GM21423 (cell line): Measurements from ENCODE around the gene FTCD.

Source experiments
- ATAC-seq: cut with Tn5 transposase; IDR thresholded peaks from one replicate; pipeline ENCODE4 v1.9.1; 2021; ENCODE audit warnings: mild to moderate bottlenecking, moderate library complexity; ENCODE audit not compliant: unreplicated experiment

FTCD gene

GRCh38 chr21:46124083-46124925, 31.1 kb downstream of the FTCD start:
- ATAC-seq: no peak

- ATAC-seq: no peak
Measured at GRCh38 chr21:46122758-46123683, 32.4 kb downstream of the FTCD start.

GRCh38 chr21:46122237-46122671, 33.1 kb downstream of the FTCD start:
- ATAC-seq: no peak

GRCh38 chr21:46121286-46122221, 33.8 kb downstream of the FTCD start:
- ATAC-seq: no peak

GRCh38 chr21:46120301-46121285, 34.8 kb downstream of the FTCD start:
- no peak for ATAC-seq

GRCh38 chr21:46119637-46120271, 35.6 kb downstream of the FTCD start:
- no peak for ATAC-seq

GRCh38 chr21:46119144-46119636, 36.2 kb downstream of the FTCD start:
- ATAC-seq: no peak

- ATAC-seq: no peak
Measured at GRCh38 chr21:46118316-46119143, 36.8 kb downstream of the FTCD start.

GRCh38 chr21:46117586-46118315, 37.6 kb downstream of the FTCD start:
- ATAC-seq: no peak

GRCh38 chr21:46116776-46117585, 38.4 kb downstream of the FTCD start:
- no peak for ATAC-seq

- ATAC-seq: no peak
Measured at GRCh38 chr21:46116189-46116775, 39.1 kb downstream of the FTCD start.

GRCh38 chr21:46115441-46116188, 39.8 kb downstream of the FTCD start:
- ATAC-seq: no peak

GRCh38 chr21:46114963-46115362, 40.4 kb downstream of the FTCD start:
- no peak for ATAC-seq

- no peak for ATAC-seq
Measured at GRCh38 chr21:46113497-46114176, 41.7 kb downstream of the FTCD start.

- no peak for ATAC-seq
Measured at GRCh38 chr21:46112725-46113215, 42.6 kb downstream of the FTCD start.
